GM11168 (cell line): ENCODE data around the gene NCF4.

Experiments used
- in situ Hi-C: fragments of 300-500 bp; cut with MboI; formaldehyde crosslinking; loops from one replicate; pipeline ENCODE4 v1.12.0; 2022; ENCODE audit warnings: low sequenced_read_pairs; ENCODE audit not compliant: unreplicated experiment

NCF4 gene

DNA sequence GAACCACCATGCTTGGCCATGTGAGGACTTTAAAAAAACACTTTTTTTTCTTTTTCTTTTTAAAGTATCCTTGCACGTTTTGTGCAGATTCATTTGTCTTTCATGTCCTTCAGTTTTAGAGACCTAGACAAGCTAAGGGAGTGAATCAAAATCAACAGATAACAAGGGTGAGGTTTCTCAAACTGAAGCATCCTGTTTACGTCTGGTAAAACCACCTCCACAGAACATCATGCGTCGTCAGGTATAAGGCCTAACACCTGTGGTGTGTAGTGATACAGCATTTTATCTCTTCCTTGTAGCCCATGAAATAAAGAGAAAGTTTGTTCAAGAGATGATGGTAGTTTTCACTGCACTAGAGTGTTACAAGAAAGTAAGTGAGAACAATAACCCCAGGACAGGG is 26.4 kb downstream of the NCF4 start:
- in situ Hi-C loops = no loop called here

DNA sequence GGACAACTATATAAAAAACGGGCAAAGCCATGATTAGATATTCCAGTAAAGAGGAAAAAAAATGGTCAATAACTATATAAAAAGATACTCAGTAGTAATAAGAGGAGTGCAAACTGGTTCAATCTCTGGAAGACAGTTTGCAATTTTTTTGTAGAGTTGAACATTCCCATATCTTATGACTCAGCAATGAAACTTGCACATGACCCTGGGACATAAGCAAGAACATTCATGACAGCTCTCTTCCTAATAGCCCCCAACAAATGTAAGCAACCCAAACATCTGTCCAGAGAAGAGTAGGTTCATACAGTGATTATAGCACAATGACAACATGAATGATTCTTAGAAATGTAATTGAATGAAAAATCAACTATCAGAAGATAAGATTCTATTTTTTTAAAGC is 30.8 kb downstream of the NCF4 start:
- in situ Hi-C loops = no loop called here

DNA sequence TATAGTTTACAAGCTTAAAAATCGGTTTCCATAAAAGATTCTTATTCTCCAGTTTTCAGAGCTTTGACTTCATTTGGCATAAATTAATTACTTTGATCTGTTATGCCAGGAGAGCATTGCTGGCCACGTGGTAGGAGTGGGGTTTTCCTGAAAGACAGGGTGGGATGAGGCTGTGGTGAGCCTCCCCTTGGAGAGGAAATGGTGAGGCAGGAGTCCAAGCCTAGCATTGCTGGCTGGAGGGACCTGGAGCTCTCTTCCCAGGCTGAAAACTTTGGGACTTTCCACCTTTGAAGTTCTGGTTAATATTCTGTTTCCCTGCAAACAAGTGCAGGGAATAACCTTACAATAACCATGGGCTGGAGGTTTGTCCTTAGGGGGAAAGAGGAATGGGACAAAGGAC is 31.5 kb downstream of the NCF4 start:
- in situ Hi-C loops = no loop called here

DNA sequence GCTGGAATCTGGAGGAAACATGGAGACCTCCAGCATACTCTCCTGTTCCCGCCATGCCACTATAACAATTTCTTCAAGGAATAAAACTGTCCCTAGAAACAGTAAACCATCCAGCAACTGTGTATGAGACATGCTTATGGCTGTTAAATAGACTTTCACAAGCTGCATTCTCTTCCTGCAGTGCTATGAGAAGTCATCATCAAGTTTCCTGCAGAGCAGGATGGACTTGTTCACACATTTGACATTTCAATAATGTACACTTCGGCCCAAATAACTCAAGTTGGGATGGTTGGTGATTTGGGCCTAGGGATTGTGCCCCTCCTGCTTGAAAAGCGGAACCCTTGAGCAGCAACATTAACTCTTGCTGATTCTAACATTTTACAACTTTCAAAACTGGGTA is 32.5 kb downstream of the NCF4 start:
- in situ Hi-C loops = no loop called here

DNA sequence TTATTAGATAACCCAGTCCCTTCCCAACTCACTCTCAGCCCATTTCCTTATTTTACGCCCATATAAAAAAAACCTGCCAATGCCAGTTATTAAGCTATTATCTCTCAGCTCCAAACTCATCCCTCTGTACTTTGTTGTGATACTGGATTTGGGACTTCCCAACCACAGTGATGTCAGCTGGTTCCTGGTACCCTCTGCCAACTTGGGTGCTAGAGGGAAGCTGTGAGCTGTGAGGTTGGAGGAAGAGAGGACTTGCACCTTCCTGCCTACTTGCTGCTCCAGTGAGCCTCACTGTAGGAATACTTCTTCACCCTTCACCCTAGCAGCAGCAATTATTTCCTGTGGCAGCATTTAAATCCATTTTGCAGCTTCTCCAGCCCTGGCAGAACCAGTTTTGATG is 33.5 kb downstream of the NCF4 start:
- in situ Hi-C loops = no loop called here

DNA sequence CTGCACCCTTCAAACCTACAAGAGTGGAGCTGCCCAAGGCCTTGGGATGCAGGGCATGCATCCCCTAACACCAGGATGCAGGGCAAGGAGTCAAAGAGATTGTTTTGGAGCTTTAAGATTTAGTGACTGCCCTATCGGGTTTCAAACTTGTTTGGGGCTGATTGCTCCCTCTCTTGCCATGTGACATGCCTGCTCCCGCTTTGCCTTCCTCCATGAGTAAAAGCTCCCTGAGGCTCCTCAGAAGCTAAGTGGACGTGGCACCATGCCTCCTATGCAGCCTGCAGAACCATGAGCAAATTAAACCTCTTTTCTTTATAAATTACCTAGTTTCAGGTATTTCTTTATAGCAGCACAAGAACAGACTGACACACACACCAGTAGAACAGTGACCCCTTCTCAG is 36.8 kb downstream of the NCF4 start:
- in situ Hi-C loops = no loop called here

DNA sequence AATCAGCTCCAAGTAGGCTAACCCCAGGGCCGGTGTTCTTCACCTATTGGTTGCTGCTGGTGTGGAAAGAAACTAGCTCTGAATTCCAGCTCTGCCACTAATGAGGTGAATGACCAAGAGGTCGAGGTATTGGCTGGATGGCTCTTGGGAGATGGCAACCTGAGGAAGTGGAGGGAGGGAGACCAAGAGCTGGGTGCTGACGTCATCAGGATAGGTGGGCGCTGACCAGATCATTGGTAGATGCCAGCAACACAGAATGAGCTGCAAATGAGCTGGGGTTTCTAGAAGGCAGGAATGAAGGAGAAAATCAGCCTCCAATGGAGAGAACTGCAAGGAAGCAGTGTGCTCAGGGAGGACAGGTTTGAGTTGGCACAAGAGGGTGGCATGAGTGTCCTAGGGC is 37.9 kb downstream of the NCF4 start:
- in situ Hi-C loops = no loop called here

DNA sequence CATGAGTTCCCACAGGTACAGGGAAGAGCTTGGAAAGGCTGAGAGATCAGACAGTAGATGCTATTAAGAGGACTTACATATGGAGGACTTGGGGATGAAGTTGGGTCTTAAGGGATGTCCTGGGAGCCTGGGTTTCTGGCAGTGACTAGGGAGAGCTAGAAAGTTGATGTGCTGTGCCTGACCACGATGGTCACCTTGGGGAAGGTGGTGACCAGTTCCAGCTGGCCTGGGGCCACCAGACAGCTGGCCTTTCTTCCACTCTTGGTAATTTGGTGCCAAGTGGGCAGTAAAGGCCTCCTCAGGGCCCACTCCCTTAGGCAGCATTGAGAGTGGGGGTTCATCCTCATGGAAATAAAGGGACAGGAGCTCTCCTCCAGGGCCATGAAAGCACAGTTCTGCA is 38.7 kb downstream of the NCF4 start:
- in situ Hi-C loops = no loop called here

DNA sequence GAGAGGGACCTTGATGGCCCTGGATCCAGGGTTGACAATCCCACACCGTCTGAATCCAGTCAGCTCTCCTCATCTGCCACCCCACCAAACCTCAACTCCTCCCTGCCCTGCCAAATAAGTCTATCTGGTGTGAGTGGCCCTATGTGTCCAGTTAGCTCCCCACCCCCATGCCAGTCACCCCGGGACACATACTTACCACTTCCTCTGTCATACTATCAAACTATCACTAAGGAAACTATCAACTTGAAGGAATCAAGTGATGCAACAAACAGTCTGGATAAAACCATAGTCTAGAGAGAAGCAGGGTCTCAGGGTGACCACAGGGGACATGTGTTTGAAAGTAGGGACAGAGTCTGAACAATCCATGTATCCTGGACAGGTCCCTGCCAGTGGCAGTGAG is 39.4 kb downstream of the NCF4 start:
- in situ Hi-C loops = no loop called here

DNA sequence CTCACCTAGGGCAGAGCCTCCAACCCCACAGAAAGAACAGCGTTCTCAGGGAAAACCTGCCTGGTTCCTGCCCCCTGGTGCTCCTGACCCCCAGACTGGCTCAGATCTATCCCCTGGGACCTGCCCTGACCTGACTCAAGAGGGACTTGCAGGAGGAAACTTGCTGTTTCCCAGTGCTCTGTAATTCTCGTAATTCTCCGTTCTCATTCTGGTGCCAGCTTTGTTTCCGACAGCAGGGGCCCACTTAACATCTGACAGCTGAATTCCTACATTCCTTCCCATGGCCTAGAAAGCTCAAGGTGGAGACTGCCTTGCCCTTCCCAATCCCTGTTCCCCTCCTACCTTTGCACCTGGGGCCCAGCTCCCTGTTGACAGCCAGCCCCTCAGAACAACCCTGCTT is 40.1 kb downstream of the NCF4 start:
- in situ Hi-C loops = no loop called here

DNA sequence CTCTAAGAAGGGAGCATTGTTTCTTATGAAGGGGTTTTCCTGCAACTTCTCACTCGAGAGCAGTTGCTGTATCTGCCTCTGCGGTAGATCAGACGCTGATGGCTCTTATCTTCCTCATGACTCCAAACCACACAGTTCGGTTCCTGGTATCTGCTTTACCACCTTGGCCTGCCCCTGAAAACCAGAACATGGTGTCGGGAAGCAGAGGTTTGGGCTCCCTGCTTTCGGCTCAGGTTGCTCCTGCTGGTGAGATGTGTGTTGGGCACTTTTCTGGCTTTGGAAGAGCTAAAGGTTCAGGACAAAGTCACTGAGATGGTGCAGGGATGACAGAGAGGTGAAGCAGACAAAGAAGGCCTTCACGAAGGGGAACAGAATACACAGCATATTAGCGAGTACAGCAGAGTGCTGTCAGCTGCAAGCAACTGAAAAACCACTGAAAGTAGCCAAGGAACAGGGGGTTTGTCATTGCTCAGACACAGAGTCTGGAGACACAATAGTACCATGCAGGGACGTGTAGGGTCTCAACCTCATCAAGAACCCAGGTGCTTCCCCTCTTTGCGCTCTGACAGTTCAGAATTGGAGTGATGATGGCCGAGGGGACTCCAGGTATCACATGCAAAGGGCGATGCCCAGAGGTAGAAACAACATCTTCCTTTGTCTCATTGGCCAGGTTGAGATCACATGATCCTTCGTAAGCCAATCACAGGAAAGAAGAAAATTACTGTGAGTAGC is 40.8 kb downstream of the NCF4 start:
- in situ Hi-C loops = no loop called here

DNA sequence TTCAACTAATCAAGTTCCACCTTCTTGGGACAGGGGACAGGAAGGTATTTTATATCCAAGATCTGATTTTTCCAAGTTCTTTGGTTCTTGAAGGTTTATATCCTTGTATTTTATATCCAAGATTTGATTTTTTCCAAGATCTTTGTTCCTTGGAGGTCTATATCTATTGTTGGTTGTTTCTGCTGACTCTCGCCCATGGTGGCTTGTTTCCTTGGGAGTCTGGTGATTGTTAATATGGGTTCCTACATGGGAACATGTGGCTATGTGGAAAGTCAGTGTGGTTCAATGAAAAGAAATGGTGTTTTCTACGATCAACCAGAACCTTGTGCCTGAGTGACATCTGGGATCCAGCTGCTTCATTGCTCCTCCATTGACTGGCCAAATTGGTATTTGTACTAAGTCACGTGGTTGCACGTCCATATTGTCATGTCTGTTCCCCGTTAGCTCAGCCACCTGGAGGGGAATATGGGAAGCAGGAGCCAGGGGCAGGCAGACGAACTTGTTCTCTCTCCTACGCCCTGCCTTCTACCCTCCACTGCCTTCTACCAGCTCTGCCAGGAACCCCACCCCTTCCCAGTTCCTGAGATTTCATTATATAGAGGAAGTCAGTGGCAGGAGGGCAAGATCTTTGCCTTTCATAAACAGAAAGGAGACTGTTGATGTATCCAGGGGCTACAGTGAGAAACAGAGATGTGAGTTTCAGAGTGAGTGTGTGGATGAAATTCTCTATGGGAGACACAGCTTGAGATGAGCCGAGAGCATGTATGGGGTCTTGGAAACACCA is 41.5 kb downstream of the NCF4 start:
- in situ Hi-C loops = no loop called here

DNA sequence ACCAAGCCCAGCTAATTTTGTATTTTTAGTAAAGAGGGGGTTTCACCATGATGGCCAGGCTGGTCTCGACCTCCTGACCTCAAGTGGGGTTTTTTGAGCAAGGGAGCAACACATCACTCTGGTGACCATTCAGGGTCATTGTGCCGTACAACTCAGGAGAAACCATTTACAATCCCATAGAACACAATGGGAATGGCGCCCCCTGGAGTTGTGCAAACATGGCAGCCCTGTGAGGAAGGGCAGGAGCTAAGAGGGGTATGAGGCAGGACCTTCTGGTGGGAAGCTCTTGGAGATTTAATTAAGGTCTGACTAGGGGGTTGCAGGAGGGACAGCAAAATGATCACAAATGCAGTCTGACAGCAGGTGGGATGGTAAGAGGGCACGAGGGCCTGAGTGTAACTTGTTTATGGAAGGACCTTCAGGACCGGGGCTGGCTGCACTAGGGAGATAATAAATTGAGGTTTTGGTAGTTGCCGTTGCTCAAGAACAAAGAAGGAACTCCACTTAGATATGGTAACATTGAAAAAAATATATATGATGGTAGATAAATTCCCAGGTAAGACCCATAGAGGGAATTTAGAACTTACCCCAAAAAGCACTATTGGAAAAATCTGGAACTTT is 43.6 kb downstream of the NCF4 start:
- in situ Hi-C loops = no loop called here

DNA sequence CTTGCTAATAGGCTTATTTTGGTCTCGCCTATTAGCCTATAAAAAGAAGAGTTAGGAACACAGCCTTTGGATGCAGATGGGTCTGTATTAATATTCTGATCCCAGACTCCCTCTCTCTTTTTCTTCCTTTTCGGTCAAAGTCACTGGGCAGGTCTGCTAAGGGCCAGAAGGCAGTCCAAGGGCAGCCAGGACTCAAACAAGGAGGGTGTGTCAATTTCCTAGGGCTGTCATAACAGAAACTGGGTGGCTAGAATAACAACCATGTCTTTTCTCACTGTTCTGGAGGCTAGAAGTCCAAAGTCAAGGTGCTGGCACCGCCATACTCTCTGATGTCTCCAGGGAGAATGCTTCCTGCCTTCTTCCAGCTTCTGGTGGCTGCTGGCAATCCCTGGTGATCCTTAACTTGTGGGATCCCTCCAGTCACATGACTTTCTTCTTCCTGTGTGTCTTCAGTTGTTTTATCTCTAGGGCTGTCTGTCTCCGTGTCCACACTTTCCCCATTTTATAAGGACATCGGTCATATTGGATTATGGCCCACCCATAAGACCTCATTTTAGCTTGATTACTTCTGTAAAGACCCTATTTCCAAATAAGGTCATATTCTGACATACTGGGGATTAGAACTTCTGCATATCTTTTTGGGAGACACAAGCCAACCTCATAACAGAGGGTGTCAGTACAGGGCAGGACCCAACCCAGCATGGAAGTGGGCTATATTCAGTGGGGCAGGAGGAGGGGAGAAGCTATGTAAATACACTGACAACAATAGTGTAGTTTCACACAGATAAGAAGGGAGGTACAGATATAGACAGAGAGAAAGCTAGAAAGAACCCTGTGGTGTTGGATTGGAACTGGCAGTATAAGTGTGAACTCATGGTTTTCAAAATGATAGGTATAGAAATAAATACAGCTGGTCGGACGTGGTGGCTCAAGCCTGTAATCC is 46.7 kb downstream of the NCF4 start:
- in situ Hi-C loops = no loop called here

DNA sequence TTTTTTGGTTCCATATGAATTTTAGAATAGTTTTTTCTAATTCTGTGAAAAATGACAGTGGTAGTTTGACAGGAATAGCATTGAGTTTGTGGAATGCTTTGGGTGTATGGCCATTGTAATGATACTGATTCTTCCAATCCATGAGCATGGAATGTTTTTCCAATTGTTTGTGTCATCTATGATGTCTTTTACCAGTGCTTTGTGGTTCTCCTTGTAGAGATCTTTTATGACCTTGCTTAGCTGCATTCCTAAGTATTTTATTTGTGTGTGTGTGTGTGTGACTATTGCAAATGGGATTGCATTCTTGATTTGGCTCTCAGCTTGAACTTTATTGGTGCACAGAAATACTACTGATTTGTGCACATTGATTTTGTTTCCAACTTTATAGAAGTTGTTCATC is 49.7 kb downstream of the NCF4 start:
- in situ Hi-C loops = no loop called here

DNA sequence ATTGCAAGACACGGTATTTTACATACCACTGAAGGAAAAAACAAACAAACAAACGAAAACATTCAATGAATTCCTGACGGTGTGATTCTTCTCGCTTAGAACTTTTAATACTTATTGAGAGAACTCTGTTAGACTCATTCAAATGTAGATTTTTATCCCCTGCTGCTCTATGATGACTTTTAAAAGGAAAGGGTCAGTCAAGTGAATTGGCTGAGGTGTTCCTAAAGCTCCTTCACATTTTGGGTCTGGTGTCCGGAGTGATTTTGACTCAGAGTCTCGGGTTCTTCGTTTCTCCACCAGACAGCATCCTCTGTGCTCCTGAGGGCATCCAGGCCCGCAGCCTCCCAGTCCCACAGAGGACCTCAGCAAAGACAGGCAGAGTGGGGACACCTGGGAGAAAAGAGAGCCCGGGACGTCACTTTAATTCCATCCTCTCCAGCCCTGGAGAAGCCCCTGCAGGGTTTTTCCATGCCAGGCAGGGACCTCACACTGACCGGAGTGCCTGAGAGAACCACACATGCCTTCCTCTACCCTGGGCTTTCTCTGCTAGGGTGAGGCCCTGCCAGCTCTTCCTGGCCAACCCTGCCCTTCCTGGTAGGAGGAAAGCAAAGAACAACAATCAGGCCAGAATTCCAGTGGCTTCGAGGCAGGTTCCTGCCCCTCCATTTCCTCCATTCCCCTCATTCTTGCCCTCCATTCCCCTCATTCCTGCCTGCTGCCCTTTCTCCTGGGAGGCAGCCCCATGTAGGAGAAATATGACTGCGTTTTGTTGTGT is 51.3 kb downstream of the NCF4 start:
- in situ Hi-C loops = no loop called here

DNA sequence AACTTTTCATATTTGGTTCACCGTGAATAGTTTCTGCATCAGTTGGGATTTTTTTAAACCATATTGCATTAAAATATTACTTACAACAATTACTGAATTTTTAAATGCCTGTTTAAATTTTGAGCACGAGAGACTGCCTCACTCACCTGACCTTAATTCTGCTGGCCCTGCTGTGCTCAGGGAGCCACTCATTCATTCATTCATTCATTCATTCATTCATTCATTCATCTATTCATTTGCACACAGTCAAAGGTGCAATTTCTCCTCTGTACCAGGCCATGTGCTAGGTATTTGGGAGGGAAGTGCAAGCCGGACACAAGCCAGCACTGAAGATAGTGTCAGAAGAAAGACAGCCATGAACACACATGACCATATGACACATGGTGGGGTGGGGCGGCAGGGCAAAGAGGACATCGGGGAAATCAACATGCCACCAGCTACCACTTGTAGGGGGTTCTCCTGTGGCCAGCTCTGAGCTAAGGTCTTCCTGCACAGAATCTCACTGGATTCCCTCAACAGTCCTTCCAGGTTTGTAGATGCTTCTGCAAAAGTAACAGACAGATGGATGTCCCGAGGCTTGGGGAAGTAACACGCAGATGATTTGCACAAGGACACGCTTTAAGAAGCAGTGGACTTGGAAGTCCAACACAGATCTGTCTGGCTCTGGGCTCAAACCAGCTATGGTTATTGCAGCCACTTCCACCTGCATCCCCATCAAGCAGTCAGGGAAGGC is 52.1 kb downstream of the NCF4 start:
- in situ Hi-C loops = no loop called here

DNA sequence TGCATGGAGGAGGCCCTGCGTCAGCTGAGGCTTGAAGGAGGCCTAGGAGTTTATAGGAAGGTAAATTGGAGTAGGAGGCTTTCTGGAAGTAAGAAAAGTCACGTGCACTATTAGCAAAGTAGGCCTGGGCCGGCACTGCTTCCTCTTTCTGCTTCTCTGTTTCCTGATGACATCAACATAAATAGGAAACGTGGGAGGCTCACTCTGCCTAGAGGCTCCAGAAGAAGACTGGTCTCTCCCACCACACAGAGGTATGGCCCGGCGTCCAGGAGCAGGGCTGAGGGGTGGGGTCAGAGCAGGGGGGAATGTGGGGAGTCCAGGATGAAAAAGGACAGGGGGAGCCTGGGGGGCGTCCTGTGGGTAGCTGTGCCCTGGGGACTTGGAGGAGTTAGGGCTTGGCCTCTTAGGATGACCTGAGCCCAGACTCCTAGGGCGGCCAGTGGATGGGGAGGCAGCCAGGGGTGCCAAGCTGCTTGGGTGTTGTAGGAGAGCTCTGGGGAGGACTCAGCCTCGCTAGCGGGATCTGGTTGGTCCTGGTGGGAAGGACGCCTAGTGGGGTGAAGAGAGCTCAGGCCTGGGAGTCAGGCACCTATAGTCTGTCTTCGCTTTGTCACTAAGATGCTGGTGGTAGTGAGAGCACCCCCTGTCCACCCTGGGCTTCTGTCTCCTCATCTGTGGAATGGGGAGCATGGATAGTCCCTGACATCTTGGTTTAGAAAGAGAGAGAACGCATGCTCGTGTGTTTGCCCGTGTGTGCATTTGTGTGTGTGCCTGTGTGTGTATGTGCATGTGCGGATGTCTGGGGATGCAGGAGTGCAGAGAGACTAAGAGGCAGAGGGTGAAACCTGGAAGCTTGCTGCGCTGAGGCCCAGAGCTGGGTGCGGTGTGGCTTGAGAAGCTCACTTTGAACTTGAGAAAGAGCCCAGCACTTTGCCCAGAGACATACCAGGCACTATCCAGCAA is 52.9 kb downstream of the NCF4 start, which contains the start of gene CSF2RB:
Gene CSF2RB, plus strand, starts transcription at position 202 of the 963 bp plus-strand sequence. CDS start 8,580 bp downstream, outside the sequence.
- in situ Hi-C loops = no loop called here
